GM21737 (cell line): ENCODE results near the gene ROBO3.

ENCODE experiments used
- ATAC-seq: cut with Tn5 transposase; IDR thresholded peaks from one replicate; pipeline ENCODE4 v1.9.1; 2021; ENCODE audit warnings: mild to moderate bottlenecking, moderate library complexity; ENCODE audit not compliant: unreplicated experiment

Gene ROBO3

GRCh38 chr11:124919898-124920297 lies 54.7 kb downstream of the ROBO3 start:
- ATAC-seq: no peak

GRCh38 chr11:124920356-124920755 lies 55.1 kb downstream of the ROBO3 start:
- no peak for ATAC-seq

- no peak for ATAC-seq
Observed at GRCh38 chr11:124920870-124921609, 55.8 kb downstream of the ROBO3 start.

- ATAC-seq: no peak
Observed at GRCh38 chr11:124922831-124923230, 57.6 kb downstream of the ROBO3 start.

GRCh38 chr11:124923296-124923695 lies 58.1 kb downstream of the ROBO3 start:
- ATAC-seq: no peak

- ATAC-seq: no peak
Observed at GRCh38 chr11:124928942-124929665, 63.9 kb downstream of the ROBO3 start.

GRCh38 chr11:124930799-124931198 lies 65.6 kb downstream of the ROBO3 start:
- peak; percentile 90 for ATAC-seq
